Stimulated activated CD8-positive, alpha-beta memory T cell treated with anti-CD3 and anti-CD28 coated beads, Interleukin-4, amount 100 ng/mL, for 24 hours (primary cell): Measurements from ENCODE around the gene DSG3.
"Not testable (repeated sequence)": the region's sequence is repeated elsewhere in the genome, so short reads cannot be mapped to it uniquely, and the experiment has no call there.

Source experiments
- DNase-seq: peaks from one replicate; pipeline ENCODE4 v3.0.0-alpha.2; 2020; ENCODE audit warnings: low read depth

DSG3 gene

DNA sequence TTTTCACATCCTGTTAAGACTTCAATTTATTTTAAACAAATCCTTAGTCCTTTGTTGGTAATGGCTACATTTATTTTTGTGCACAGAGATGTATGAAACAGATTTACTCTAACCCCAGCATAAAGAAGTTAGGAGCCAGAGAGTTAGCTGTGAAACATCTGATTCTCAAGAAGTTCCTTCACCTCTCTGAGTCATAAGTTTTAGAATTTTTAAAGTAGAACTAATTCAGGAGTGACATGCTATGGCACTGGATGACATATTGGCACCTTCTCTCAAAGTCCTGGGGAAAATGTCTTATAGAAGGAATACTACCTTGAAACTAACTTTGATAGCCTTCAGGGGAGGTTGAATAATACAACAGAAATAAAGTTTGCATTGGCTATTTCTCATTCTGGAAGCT lies 44.0 kb downstream of the DSG3 start:
- DNase-seq: no peak

GRCh38 chr18:31492671-31493070 lies 45.1 kb downstream of the DSG3 start:
- no peak for DNase-seq

DNA sequence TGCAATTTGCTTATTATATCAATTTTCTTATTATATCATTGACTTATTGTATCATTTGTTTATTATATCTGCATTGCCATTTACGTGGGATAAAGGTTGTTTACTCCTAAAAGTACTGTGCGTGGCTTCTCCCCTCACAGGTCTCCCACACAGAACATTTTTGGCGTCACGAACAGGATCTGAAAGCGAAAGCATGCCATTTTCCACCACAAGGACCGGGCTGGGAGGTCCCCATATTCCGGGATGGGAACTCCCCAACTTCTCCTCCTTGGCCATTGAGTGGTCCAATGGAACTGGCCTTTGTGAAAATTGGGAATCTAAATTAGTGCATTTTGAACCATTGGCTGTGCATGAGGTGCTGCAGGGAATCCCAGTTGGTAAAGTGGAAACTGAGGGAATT lies 45.6 kb downstream of the DSG3 start:
- DNase-seq: no peak

GRCh38 chr18:31493941-31494340 lies 46.4 kb downstream of the DSG3 start:
- DNase-seq: no peak

DNA sequence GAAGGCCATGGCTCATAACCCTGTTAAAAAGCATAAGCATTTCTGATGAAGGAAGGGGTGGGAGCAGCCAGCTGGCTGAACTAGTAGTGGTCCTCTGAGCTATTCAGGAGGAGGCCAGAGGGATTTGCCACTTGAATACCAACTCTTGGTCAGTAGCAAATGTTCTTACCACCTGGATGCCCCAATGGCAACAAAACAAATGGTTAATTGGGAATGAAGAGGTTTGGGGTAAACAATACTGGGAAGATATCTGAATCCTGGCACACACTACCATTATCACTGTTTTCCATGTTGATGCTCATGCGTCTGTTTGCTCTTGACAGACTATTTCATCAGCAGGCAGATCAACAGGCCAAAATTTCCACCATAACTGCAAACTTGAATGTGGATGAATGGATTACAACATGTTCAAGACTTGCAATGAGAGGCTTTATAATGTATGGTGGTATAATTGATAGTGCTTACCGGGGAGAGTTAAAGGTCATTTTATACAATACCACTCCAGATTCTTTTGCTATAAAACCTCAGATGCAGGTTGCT lies 47.2 kb downstream of the DSG3 start:
- DNase-seq: not testable (repeated sequence)

DNA sequence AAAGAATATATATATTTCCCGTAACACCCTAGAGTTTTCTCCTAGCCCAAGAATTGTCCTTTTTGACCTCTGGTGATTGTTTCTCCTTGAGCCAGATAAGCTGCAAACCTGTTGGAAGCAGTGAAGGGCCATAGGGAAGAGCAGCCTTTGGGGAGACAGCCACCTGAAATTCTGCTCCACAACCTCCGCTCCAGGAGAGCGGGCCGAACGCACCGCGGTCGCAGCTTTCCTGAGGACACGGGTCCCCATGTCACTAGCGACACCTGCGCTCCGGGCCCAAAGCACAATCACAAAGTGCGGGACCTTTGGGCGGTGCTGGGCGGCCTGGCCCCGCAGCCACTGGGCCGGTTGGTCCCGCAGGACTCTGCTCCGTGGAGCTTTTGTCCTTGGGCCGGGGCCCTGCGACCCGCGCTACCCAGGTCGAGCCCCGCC lies 49.9 kb downstream of the DSG3 start:
- DNase-seq: no peak

DNA sequence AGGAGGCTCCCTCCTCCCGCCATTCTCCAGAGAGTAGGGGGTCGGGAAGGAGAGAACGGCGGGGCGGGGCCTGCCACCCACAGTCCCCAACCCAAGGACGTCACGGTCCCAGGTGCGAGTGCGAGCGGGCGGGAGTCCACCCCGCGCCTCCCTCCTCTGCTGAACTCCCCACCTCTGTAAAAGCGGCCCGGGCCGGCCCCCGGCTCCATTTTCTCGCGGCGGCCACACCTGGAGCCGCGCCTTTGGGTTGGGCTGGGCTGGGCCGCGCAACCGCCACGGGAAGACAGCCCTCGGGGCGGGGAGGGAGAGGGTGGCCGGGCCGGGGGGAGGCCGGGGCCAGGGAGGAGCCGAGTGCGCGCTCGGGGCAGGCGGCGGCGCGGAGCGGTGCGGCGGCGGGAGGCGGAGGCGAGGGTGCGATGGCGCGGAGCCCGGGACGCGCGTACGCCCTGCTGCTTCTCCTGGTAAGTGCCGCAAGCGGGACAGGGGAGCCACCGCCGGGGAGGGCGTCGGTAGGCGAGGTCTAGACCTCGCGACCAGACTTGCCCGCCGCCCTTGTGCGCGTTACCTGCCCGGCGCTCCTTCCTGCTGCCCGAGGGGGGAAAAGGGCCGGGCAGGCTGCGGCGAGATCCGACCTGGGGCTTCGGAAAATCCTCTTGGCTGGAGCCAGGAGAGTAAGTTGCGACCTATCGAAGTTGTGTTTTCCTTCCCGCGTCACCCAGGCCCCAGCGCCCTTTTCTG lies 50.5 kb downstream of the DSG3 start, which contains the start of gene DSG2:
Gene DSG2 (plus strand): TSS at position 342 of the 738 bp plus-strand sequence. CDS start 75 bp downstream, at position 417.
- DNase-seq: no peak

- DNase-seq: no peak
Observed at GRCh38 chr18:31498574-31499524, 51.3 kb downstream of the DSG3 start.

GRCh38 chr18:31500051-31500688 lies 52.6 kb downstream of the DSG3 start:
- DNase-seq: no peak

DNA sequence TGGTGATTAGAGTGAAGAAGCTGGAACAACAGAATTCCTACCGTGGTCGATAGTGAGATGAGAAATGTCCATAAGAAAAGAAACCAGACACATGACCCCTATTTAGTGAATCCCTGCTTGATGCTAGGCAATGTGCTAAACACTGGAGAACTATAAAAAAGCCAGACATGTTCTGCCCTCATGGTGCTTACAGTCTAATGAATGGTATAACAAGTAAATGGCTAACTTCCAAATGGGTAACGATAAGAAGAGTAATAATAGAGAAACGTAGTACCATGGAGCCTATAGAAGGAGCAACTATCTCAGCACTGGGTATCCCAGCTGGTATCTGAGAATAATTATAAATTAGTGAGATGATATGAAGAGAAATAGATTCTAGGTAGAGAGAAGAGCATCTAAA lies 55.5 kb downstream of the DSG3 start:
- no peak for DNase-seq

DNA sequence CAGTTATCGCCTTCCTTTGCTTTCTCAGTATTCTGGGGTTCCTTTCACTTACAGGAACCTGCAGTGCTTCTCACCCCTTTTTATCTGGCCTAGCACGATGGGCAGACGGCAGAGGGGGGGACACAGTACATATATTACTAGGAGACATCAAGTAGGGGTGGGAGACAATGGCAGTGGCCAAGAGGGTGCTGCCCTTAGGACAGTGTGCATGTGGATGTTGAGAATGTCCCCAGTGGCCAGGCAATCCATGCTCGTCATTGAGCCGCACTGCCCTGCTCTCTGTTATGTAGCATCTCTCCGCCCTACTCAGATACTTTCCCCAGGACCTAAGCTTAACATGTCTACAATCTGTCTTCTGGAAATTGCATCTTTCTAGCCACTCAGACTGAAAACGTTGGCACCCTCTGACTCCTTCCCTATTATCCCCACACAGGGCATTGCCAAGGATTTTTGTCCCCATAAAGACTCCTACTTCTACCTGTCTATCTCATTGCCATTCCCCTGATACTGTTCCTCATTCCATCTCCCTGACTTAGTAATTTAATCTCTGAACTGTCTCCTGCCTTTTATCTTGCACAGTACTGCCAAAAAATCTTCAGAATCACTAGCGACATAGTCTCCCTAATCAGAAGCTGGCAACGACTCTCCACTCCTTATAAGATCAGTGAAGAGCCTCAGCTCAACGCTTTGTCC lies 57.1 kb downstream of the DSG3 start:
- DNase-seq: no peak

DNA sequence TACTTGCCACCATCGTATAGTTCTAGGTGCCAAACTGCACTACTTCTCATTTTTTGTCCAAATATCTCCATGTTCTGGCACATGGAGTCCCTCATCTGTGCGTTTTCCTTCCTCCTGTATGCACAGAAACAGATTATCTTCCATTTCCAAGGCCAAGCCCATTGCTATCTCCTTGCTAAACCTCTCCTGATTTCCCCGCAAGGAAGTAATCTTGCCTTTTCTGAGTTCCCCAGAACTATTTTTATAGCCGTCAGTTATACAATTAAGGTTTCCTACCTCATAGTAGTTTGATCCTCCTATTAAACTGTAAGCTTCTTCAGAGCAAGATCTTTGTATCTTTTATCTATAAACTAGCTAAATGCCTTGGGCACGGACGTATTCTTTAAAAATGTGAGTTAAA lies 57.6 kb downstream of the DSG3 start:
- DNase-seq: no peak

DNA sequence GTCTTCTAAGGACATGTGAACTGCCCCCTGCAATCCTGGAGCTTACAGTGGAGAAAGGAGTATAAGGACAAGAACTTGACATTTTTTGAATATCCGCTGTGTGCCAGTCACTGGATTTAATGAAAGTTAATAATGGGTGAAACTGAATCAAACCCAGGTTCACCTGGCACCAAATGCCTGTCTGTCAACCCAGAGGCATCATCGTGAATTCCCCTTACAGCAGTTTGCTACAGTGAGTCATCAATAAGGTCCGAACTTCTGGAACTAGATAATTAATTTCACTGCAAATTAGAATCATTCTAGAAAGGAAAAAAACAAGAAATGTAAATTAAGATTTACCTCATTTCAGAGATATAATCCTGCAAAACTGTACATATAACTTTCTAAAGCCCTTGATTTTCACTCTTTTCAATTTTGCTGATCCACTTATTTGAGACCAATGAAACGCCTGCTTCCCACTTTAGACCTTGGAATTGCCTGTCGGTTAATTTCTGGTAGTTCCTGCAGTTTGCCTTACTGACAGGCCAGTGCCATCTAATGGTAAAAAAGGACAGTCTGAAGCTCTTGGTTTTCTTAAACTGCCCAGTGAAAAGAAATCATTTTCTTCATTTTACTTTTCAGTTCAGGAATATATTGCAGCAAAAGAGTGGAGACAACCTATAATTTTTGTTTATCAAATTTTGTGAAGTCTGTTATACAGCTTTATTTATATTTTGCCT lies 58.6 kb downstream of the DSG3 start:
- DNase-seq: no peak

DNA sequence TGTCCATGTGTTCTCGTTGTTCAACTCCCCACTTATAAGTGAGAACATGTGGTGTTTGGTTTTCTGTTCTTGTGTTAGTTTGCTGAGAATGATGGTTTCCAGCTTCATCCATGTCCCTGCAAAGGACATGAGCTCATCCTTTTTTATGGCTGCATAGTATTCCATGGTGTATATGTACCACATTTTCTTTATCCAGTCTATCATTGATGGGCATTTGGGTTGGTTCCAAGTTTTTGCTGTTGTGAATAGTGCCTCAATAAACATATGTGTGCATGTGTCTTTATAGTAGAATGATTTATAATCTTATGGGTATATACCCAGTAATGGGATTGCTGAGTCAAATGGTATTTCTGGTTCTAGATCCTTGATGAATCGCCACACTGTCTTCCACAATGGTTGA lies 59.6 kb downstream of the DSG3 start:
- not testable (repeated sequence) for DNase-seq

DNA sequence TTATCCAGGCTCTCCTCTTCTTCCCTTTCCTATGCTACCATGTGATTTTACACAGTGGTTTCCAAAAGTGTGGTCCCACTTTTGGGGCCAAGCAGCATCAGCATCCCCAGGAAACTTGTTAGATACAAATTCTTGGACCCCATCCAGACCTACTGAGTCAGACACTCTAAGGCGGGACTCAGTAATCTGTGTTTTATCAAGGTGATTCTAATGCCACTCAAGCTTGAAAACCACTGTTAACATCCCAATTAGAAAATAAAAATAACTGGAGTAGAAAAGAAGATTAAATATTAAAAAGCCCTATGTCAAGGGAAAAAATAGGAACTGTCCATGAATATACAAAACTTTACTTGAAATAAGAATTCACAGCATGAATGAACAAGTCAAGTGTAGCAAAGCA lies 61.2 kb downstream of the DSG3 start:
- no peak for DNase-seq

- DNase-seq: no peak
Observed at GRCh38 chr18:31509571-31509970, 62.0 kb downstream of the DSG3 start.

DNA sequence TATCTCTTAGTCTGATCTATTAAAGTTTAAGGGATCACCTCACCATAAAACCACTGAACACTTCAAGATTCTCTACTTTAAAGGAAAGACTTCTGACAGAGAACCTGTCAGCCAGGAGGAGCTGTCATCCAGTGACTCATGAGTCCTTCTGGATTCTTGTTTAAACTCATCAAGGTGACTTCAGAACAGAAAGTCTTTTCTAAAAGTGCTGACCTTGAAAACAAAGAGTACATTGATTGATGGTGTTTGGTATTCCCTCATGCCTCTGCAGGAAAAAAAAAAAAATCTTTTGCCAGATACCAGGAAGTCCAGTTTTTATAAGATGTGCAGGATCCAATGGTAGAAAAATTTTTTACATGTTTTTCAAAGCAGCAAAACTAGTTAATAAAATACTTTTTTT lies 62.8 kb downstream of the DSG3 start:
- no peak for DNase-seq

- DNase-seq: no peak
Observed at GRCh38 chr18:31511098-31511497, 63.6 kb downstream of the DSG3 start.

GRCh38 chr18:31512203-31512764 lies 64.7 kb downstream of the DSG3 start:
- no peak for DNase-seq

DNA sequence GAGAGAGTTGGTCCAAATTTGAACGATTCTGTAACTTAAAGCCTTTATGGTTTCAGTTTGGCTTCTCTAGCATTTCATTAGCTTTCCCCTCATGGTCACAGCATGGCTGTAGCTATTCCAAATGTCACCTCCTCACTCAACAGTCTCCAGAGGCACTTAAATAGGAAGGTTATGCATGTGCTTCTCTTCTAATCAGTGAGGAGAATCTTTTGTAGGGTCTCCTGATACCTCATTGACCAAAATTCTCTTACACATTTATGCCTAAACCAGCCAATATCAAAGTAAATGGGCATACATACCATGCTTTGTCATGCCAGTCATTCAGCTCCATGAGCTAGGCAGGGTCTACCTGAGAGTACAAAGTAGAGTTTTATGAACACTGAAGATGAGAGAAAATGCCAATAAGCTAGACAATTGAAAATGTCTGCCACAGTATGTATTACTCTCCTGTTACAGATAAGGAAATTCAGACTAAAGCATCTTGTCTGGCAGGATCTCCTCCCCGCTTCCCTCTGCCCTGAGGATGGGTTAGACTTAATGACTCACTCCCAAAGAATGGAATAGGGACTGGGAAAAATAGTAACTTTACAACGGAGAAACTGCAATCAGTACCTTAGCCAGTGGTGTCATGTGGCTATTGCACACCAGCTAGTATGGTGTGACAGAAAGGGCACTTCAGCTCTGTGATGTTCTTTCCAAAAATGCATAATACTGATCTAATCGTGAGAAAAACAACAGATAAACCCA lies 65.8 kb downstream of the DSG3 start:
- DNase-seq: no peak
